GM19455 (cell line): Measurements from ENCODE around the gene CENPL.

Experiments used
- ATAC-seq: cut with Tn5 transposase; IDR thresholded peaks from one replicate; pipeline ENCODE4 v1.9.1; 2021; ENCODE audit not compliant: unreplicated experiment

The CENPL gene

GRCh38 chr1:173758980-173759379, 65.7 kb downstream of the CENPL start:
- ATAC-seq: no peak

- no peak for ATAC-seq
Observed at GRCh38 chr1:173758110-173758509, 66.6 kb downstream of the CENPL start.

GRCh38 chr1:173757666-173758065, 67.0 kb downstream of the CENPL start:
- no peak for ATAC-seq

GRCh38 chr1:173753830-173754229, 70.9 kb downstream of the CENPL start:
- no peak for ATAC-seq
